GM12878 (cell line): ENCODE results near the gene CTRL. TPM values are rescaled to one million over a fixed set of nuclear protein-coding genes. Genes with fewer than 3 reads are reported as not detected.

ENCODE experiments used
- ATAC-seq: fragments of 200-7000 bp; cut with Tn5 transposase; 3 replicates; pipeline ENCODE4 v1.9.1; 2020; ENCODE audit warnings: mild to moderate bottlenecking, moderate library complexity
- BruUV-seq: library from RNA; stranded (reverse); fragments of 400-500 nt; replicated peaks from 2 replicates; lab custom pipeline; 2021; lab: Mats Ljungman, UMichigan
- CTCF ChIA-PET: fragments of 300-600 bp; sonication (Branson Sonifier 250); formaldehyde crosslinking; extraction: SDS; loops from one replicate; lab custom pipeline; 2021; ENCODE audit warnings: inconsistent platforms; lab: Yijun Ruan, JAX
- POLR2A ChIA-PET: fragments of 350-600 bp; formaldehyde crosslinking; extraction: SDS; loops from one replicate; lab custom pipeline; 2021; ENCODE audit warnings: inconsistent platforms; lab: Charles Lee
- RAD21 ChIA-PET: fragments of 300-600 bp; sonication (Branson Sonifier 250); formaldehyde crosslinking; loops from one replicate; lab custom pipeline; 2023; ENCODE audit warnings: antibody characterized with exemption; ENCODE audit not compliant: unreplicated experiment; lab: Charles Lee
- SMC1A ChIA-PET: fragments of 300-600 bp; sonication (Branson Sonifier 250); formaldehyde crosslinking; loops from one replicate; lab custom pipeline; 2023; ENCODE audit not compliant: unreplicated experiment, uncharacterized antibody; lab: Charles Lee
- DNase-seq: peaks from one replicate; pipeline ENCODE4 v3.0.0-alpha.2; 2011; ENCODE audit warnings: low read depth, low spot score
- FAIRE-seq: peaks from 3 replicates; lab custom pipeline; 2011; peaks lifted over from hg19 to GRCh38; lab: Jason Lieb, UNC
- H2AFZ ChIP-seq: 2 replicates; pipeline ENCODE4 v1.6.0; 2011; ENCODE audit warnings: low read depth, low read length, control low read depth; ENCODE audit not compliant: control insufficient read depth
- H3K27ac ChIP-seq: 2 replicates; pipeline ENCODE4 v1.5.1; 2011; ENCODE audit warnings: control low read depth; ENCODE audit not compliant: control insufficient read depth, insufficient read depth
- H3K27me3 ChIP-seq, 2 experiments: replicated peaks in 1 of 2; 2 replicates each; pipeline versions ENCODE4 v1.6.0 to v1.6.1; 2011; ENCODE audit warnings: low read length in 1 of 2; ENCODE audit not compliant: control insufficient read depth in 2 of 2, insufficient read depth in 2 of 2
- H3K36me3 ChIP-seq, 2 experiments: 2 replicates each; pipeline ENCODE4 v1.5.1; 2011; ENCODE audit warnings: low read length in 1 of 2; ENCODE audit not compliant: control insufficient read depth in 2 of 2, insufficient read depth in 2 of 2
- H3K4me1 ChIP-seq: 2 replicates; pipeline ENCODE4 v1.6.1; 2011; ENCODE audit warnings: mild to moderate bottlenecking, low read length, moderate library complexity, mixed read lengths; ENCODE audit not compliant: control insufficient read depth, insufficient read depth
- H3K4me2 ChIP-seq: 2 replicates; pipeline ENCODE4 v1.6.0; 2011; ENCODE audit warnings: control low read depth; ENCODE audit not compliant: control insufficient read depth, insufficient read depth
- H3K4me3 ChIP-seq: fragments of 200-600 bp; sonication (generic); 2 replicates; pipeline ENCODE4 v1.5.1; 2016
- H3K79me2 ChIP-seq: 2 replicates; pipeline ENCODE4 v1.6.0; 2011; ENCODE audit warnings: low read length; ENCODE audit not compliant: control insufficient read depth, insufficient read depth
- H3K9ac ChIP-seq: 2 replicates; pipeline ENCODE4 v1.8.0; 2011; ENCODE audit warnings: low read length, control low read depth, mixed read lengths; ENCODE audit not compliant: control insufficient read depth, insufficient read depth
- H3K9me3 ChIP-seq: replicated peaks from 3 replicates; pipeline ENCODE4 v1.5.1; 2011; ENCODE audit warnings: mild to moderate bottlenecking, low read length; ENCODE audit not compliant: control insufficient read depth, insufficient read depth
- H4K20me1 ChIP-seq: 2 replicates; pipeline ENCODE4 v1.6.0; 2011; ENCODE audit not compliant: control insufficient read depth, insufficient read depth
- BCL3 ChIP-seq: IDR thresholded peaks from 2 replicates; pipeline ENCODE4 v1.6.1; 2011; ENCODE audit warnings: borderline replicate concordance, low read depth, mild to moderate bottlenecking, moderate library complexity, low read length; ENCODE audit not compliant: insufficient read depth, poor library complexity, severe bottlenecking
- HDGF ChIP-seq: fragments of 450-650 bp; IDR thresholded peaks from 2 replicates; pipeline ENCODE4 v1.6.1; 2016; ENCODE audit warnings: antibody characterized with exemption
- KAT2A ChIP-seq: conservative IDR thresholded peaks from 2 replicates; pipeline ENCODE4 v1.6.1; 2011; ENCODE audit warnings: low read depth, low read length; ENCODE audit not compliant: control insufficient read depth
- RUNX3 ChIP-seq: IDR thresholded peaks from 2 replicates; pipeline ENCODE4 v1.6.1; 2012; ENCODE audit warnings: low read length, inconsistent platforms
- SREBF1 ChIP-seq: IDR thresholded peaks from 2 replicates; pipeline ENCODE4 v1.6.1; 2012; ENCODE audit warnings: mild to moderate bottlenecking, low read length
- USF2 ChIP-seq: IDR thresholded peaks from 2 replicates; pipeline ENCODE4 v1.6.1; 2011; ENCODE audit warnings: low read depth, low read length, improper control_type of control experiment, borderline replicate concordance
- WGBS: methylation state at CpG from one replicate; pipeline ENCODE4 v1.1.6; 2016; ENCODE audit warnings: low lambda C conversion rate; ENCODE audit not compliant: insufficient replicate concordance, insufficient coverage; ENCODE audit errors: missing lambda C conversion rate; 5-methylcytosine and 5-hydroxymethylcytosine counted together
- in situ Hi-C: fragments of 300-500 bp; cut with MboI; formaldehyde crosslinking; loops from 9 replicates; pipeline ENCODE4 v1.14.3; 2018; ENCODE audit warnings: mixed read lengths
- intact Hi-C: fragments of 100-400 bp; cut with micrococcal nuclease; formaldehyde crosslinking; loops from one replicate; pipeline ENCODE4 v1.14.2; 2022; ENCODE audit not compliant: unreplicated experiment
- polyA plus RNA-seq, 11 experiments: library from polyadenylated mRNA; depleted of rRNA in 4 of 11; unstranded in 6 of 11; stranded (reverse) in 5 of 11; fragments of >200 nt; fragmentation: Nextera tagmentation in 4 of 11; fragmentation: Illumina TruSeq in 1 of 11; extraction: Ambion mirVana in 4 of 11; extraction: Trizol in 1 of 11; gene quantifications; 1 replicate in 1 of 11; 2 replicates in 10 of 11; pipeline versions ENCODE4 v1.2.1 to v1.2.3, GENCODE V29; 2011 to 2016; ENCODE audit warnings: inconsistent platforms in 2 of 11, missing spikeins in 2 of 11, low read depth in 1 of 11
- total RNA-seq, 4 experiments: library from RNA; depleted of rRNA in 3 of 4; stranded (reverse); fragments of >200 nt in 3 of 4; fragmentation: Illumina TruSeq in 1 of 4; extraction: Trizol in 1 of 4; gene quantifications; 2 replicates each; pipeline versions ENCODE4 v1.2.1 to v1.2.3, GENCODE V29; 2013 to 2021
- TF ChIP-seq, protein P1 (sequence below): fragments of 450-650 bp; IDR thresholded peaks from 2 replicates; pipeline ENCODE4 v1.6.1; 2017; ENCODE audit warnings: mild to moderate bottlenecking

CTRL gene
- total and polyA plus RNA-seq, 10 of the 15 experiments (the other 5 are each of a cell fraction or from before 2014, with no cell fraction given) = 1.1 to 4.9 (median 2.6) TPM

DNA sequence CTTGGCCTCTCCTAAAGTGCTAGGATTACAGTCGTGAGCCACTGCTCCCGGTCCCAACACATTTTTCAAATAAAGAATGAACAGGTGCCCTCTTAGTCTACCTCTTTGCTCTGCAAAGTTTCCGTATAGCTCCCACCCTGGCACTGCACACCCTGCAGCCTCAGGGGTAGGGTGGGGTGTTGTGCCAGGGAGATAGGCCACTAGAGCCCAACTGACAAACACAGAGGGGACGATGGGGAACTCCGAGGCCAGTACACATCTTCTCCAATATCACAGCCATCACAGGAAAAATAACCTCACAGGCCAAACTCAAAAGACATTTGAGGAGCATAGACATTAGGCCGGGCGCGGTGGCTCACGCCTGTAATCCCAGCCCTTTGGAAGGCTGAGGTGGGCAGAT, 39.4 kb upstream of the CTRL start:
- Histone ChIP-seq H2AFZ (no peak overlapping the region), H3K79me2 (peaks cover 20% of the 10 kb centered on the region), H4K20me1 (no peaks in the 10 kb centered on the region), H3K27ac (no peak overlapping the region), H3K9me3 (no peaks in the 10 kb centered on the region), H3K4me2 (no peak overlapping the region), H3K9ac (no peak overlapping the region), H3K4me3 (no peak overlapping the region), H3K36me3 (no peaks in the 10 kb centered on the region), H3K27me3 (no peaks in the 10 kb centered on the region), H3K4me1 (peaks cover 34% of the 10 kb centered on the region)
- ATAC-seq (no peak), FAIRE-seq (no peak), DNase-seq (no peak)
- WGBS = 90% methylated on average over 9 of the region's 9 CpGs
- intact Hi-C loops (no loop called here), in situ Hi-C loops (no loop called here)
- RAD21 ChIA-PET = no interaction called here
- SMC1A ChIA-PET = interaction anchor here (0.6 kb wide), 1 partner anchor 833 kb away, joined by 3 read pairs; no protein-coding TSS in a partner anchor
- POLR2A ChIA-PET = interaction anchor here (0.8 kb wide), 1 partner anchor 12 kb away, joined by 3 read pairs; no protein-coding TSS in a partner anchor
- TF ChIP-seq RUNX3 = no peak
- TF ChIP-seq BCL3 = no peak
- TF ChIP-seq SREBF1 = no peak
- no peak for TF ChIP-seq USF2
- no peak for TF ChIP-seq HDGF
- TF ChIP-seq KAT2A = no peak
- TF ChIP-seq, protein P1, sequence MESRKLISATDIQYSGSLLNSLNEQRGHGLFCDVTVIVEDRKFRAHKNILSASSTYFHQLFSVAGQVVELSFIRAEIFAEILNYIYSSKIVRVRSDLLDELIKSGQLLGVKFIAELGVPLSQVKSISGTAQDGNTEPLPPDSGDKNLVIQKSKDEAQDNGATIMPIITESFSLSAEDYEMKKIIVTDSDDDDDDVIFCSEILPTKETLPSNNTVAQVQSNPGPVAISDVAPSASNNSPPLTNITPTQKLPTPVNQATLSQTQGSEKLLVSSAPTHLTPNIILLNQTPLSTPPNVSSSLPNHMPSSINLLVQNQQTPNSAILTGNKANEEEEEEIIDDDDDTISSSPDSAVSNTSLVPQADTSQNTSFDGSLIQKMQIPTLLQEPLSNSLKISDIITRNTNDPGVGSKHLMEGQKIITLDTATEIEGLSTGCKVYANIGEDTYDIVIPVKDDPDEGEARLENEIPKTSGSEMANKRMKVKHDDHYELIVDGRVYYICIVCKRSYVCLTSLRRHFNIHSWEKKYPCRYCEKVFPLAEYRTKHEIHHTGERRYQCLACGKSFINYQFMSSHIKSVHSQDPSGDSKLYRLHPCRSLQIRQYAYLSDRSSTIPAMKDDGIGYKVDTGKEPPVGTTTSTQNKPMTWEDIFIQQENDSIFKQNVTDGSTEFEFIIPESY = no peak
- BruUV-seq = no TSS peak
- CTCF ChIA-PET = interaction anchor here (0.9 kb wide), 1 partner anchor 14 kb away, joined by 3 read pairs; no protein-coding TSS in a partner anchor
